Breast epithelium (tissue), 4 donors: ENCODE measurements around the gene SMIM43. TPM values are rescaled to one million over a fixed set of nuclear protein-coding genes. Genes with fewer than 3 reads are reported as not detected.

Source experiments
- DNase-seq, 2 donors: peaks; one replicate each; pipeline ENCODE4 v3.0.0-alpha.2; 2019; ENCODE audit warnings: low spot score in 2 of 2
- H3K27ac ChIP-seq, 2 donors: fragments of 200-600 bp; sonication (generic) in 1 of 2; one replicate each; pipeline ENCODE4 v1.5.1; 2016 to 2019; ENCODE audit warnings: mild to moderate bottlenecking in 1 of 2
- H3K27me3 ChIP-seq, 2 donors: fragments of 200-600 bp; sonication (generic) in 1 of 2; one replicate each; pipeline versions ENCODE4 v1.5.1 to v1.6.0; 2017 to 2019; ENCODE audit warnings: control low read depth in 1 of 2, mild to moderate bottlenecking in 1 of 2
- H3K36me3 ChIP-seq: fragments of 200-600 bp; one replicate; pipeline ENCODE4 v1.5.1; 2019
- H3K4me1 ChIP-seq, 2 donors: fragments of 200-600 bp; sonication (generic); one replicate each; pipeline ENCODE4 v1.5.1; 2016 to 2019; ENCODE audit warnings: control low read depth in 1 of 2
- H3K4me3 ChIP-seq, 3 donors: fragments of 200-600 bp; sonication (generic); 1 replicate in 2 of 3; 2 replicates in 1 of 3; pipeline ENCODE4 v1.5.1; 2016 to 2019; ENCODE audit warnings: mild to moderate bottlenecking in 3 of 3, moderate library complexity in 2 of 3
- H3K9me3 ChIP-seq, 2 donors: fragments of 200-600 bp; sonication (generic) in 1 of 2; one replicate each; pipeline ENCODE4 v1.5.1; 2016 to 2019; ENCODE audit warnings: control low read depth in 1 of 2
- CTCF ChIP-seq, 3 donors: fragments of 450-650 bp; IDR thresholded peaks; one replicate each; pipeline ENCODE4 v1.5.1; 2016 to 2017; ENCODE audit warnings: antibody characterized with exemption in 3 of 3, mild to moderate bottlenecking in 3 of 3, moderate library complexity in 3 of 3
- POLR2A ChIP-seq: fragments of 450-650 bp; IDR thresholded peaks from one replicate; pipeline ENCODE4 v1.6.1; 2016; ENCODE audit warnings: antibody characterized with exemption, mild to moderate bottlenecking, moderate library complexity
- POLR2AphosphoS5 ChIP-seq, 3 donors: sonication (generic); formaldehyde crosslinking; IDR thresholded peaks; one replicate each; pipeline ENCODE4 v1.6.1; 2017; ENCODE audit warnings: antibody characterized with exemption in 3 of 3
- intact Hi-C: fragments of 100-400 bp; cut with DNase I; formaldehyde crosslinking; loops from one replicate; pipeline ENCODE4 v1.15.1; 2023; ENCODE audit warnings: low total_unique reads
- total RNA-seq, 3 donors: library from RNA; depleted of rRNA; stranded (reverse); fragments of >200 nt; gene quantifications; one replicate each; pipeline ENCODE4 v1.1.0, GENCODE V29; 2016

Gene SMIM43
- total RNA-seq, 3 donors from 2014 or later: not detected

- intact Hi-C loops: no loop called here
- no peak for TF ChIP-seq CTCF (IDR thresholded peaks at IDR 0.05)
- TF ChIP-seq POLR2AphosphoS5 (IDR thresholded peaks at IDR 0.05): no peak
- TF ChIP-seq POLR2A: no peak
- no peaks in the 10 kb centered on the region for H3K4me1 ChIP-seq
Observed at GRCh38 chr4:121728798-121729226, 36.2 kb downstream of the SMIM43 start.

GRCh38 chr4:121728066-121728465, 36.9 kb downstream of the SMIM43 start:
- H3K4me1 ChIP-seq: no peaks in the 10 kb centered on the region
- no peaks in the 10 kb centered on the region for H3K9me3 ChIP-seq
- no peak for TF ChIP-seq POLR2AphosphoS5 (IDR thresholded peaks at IDR 0.05)
- TF ChIP-seq POLR2A: no peak
- TF ChIP-seq CTCF (IDR thresholded peaks at IDR 0.05): no peak
- H3K27me3 ChIP-seq: no peaks in the 10 kb centered on the region
- H3K27ac ChIP-seq: no peak overlapping the region
- DNase-seq: no peak
- intact Hi-C loops: no loop called here
- H3K4me3 ChIP-seq: no peak overlapping the region
- no peaks in the 10 kb centered on the region for H3K36me3 ChIP-seq

More at GRCh38 chr4:121728798-121729226, 36.2 kb downstream of the SMIM43 start:
- no peaks in the 10 kb centered on the region for H3K36me3 ChIP-seq
- H3K27ac ChIP-seq: no peak overlapping the region
- no peaks in the 10 kb centered on the region for H3K27me3 ChIP-seq
- no peak overlapping the region for H3K4me3 ChIP-seq
- H3K9me3 ChIP-seq: no peaks in the 10 kb centered on the region
- no peak for DNase-seq

- no peak overlapping the region for H3K4me3 ChIP-seq
- intact Hi-C loops: no loop called here
- no peaks in the 10 kb centered on the region for H3K27me3 ChIP-seq
- H3K9me3 ChIP-seq: no peaks in the 10 kb centered on the region
- TF ChIP-seq POLR2AphosphoS5 (IDR thresholded peaks at IDR 0.05) (no peak), CTCF (IDR thresholded peaks at IDR 0.05) (peak; percentile 31 to 76 (median 59)), POLR2A (no peak)
- no peak for DNase-seq
- H3K4me1 ChIP-seq: no peaks in the 10 kb centered on the region
- H3K27ac ChIP-seq: no peak overlapping the region
- H3K36me3 ChIP-seq: no peaks in the 10 kb centered on the region
Observed at GRCh38 chr4:121726642-121727268, 38.2 kb downstream of the SMIM43 start.

- no peak overlapping the region for H3K4me3 ChIP-seq
- TF ChIP-seq POLR2A (no peak), POLR2AphosphoS5 (IDR thresholded peaks at IDR 0.05) (no peak), CTCF (IDR thresholded peaks at IDR 0.05) (no peak)
- H3K27me3 ChIP-seq: no peaks in the 10 kb centered on the region
- no peaks in the 10 kb centered on the region for H3K4me1 ChIP-seq
- no peaks in the 10 kb centered on the region for H3K9me3 ChIP-seq
- no peak for DNase-seq
- intact Hi-C loops: no loop called here
- H3K27ac ChIP-seq: no peak overlapping the region
- no peaks in the 10 kb centered on the region for H3K36me3 ChIP-seq
Observed at GRCh38 chr4:121724671-121725070, 40.3 kb downstream of the SMIM43 start.

- no peak for TF ChIP-seq CTCF (IDR thresholded peaks at IDR 0.05)
- no peak for TF ChIP-seq POLR2AphosphoS5 (IDR thresholded peaks at IDR 0.05)
- TF ChIP-seq POLR2A: no peak
- no peak overlapping the region for H3K27ac ChIP-seq
- intact Hi-C loops: no loop called here
- no peak for DNase-seq
- H3K36me3 ChIP-seq: no peaks in the 10 kb centered on the region
- no peak overlapping the region for H3K4me3 ChIP-seq
- no peaks in the 10 kb centered on the region for H3K27me3 ChIP-seq
- H3K4me1 ChIP-seq: no peaks in the 10 kb centered on the region
- H3K9me3 ChIP-seq: no peaks in the 10 kb centered on the region
Observed at GRCh38 chr4:121721700-121722099, 43.3 kb downstream of the SMIM43 start.
